Mesendoderm (in vitro differentiated cells): ENCODE data around the gene DLG4. TPM values are rescaled to one million over a fixed set of nuclear protein-coding genes. Genes with fewer than 3 reads are reported as not detected.
A peak's percentile ranks its signal among the peaks of the same experiment; 100 is the strongest.

Source experiments
- DNase-seq: peaks from one replicate; pipeline ENCODE4 v3.0.0; 2013
- H2AK5ac ChIP-seq: 2 replicates; pipeline ENCODE4 v1.6.1; 2013; ENCODE audit warnings: low read length, inconsistent platforms
- H2BK120ac ChIP-seq: 2 replicates; pipeline ENCODE4 v1.6.1; 2013; ENCODE audit warnings: low read depth, mild to moderate bottlenecking, low read length, moderate library complexity, mixed read lengths
- H2BK15ac ChIP-seq: replicated peaks from 2 replicates; pipeline ENCODE4 v1.6.1; 2013; ENCODE audit warnings: low read depth, mild to moderate bottlenecking, moderate library complexity
- H2BK5ac ChIP-seq: 2 replicates; pipeline ENCODE4 v1.6.1; 2013; ENCODE audit warnings: low read length, inconsistent platforms
- H3K18ac ChIP-seq: 2 replicates; pipeline ENCODE4 v1.6.1; 2013; ENCODE audit warnings: mild to moderate bottlenecking, low read length, mixed read lengths
- H3K23ac ChIP-seq: one replicate; pipeline ENCODE4 v1.6.1; 2013; ENCODE audit warnings: low read length
- H3K27ac ChIP-seq: 2 replicates; pipeline ENCODE4 v1.5.1; 2013; ENCODE audit warnings: low read depth, mild to moderate bottlenecking, inconsistent platforms, low read length, moderate library complexity
- H3K27me3 ChIP-seq: 2 replicates; pipeline ENCODE4 v1.6.1; 2013; ENCODE audit warnings: low read length, control low read depth, mild to moderate bottlenecking, inconsistent platforms; ENCODE audit not compliant: insufficient read depth, poor library complexity
- H3K36me3 ChIP-seq: 2 replicates; pipeline ENCODE4 v1.6.1; 2013; ENCODE audit warnings: low read length, inconsistent platforms; ENCODE audit not compliant: control insufficient read depth, insufficient read depth
- H3K4ac ChIP-seq: one replicate; pipeline ENCODE4 v1.6.1; 2013; ENCODE audit warnings: low read depth, mild to moderate bottlenecking, low read length, moderate library complexity
- H3K4me1 ChIP-seq: 2 replicates; pipeline ENCODE4 v1.6.1; 2013; ENCODE audit warnings: low read depth, low read length, inconsistent platforms; ENCODE audit not compliant: control insufficient read depth
- H3K4me2 ChIP-seq: 2 replicates; pipeline ENCODE4 v1.6.1; 2013; ENCODE audit warnings: low read length
- H3K4me3 ChIP-seq: 2 replicates; pipeline ENCODE4 v1.5.1; 2013; ENCODE audit warnings: mild to moderate bottlenecking, low read length
- H3K56ac ChIP-seq: one replicate; pipeline ENCODE4 v1.6.1; 2013; ENCODE audit warnings: low read length
- H3K79me1 ChIP-seq: 2 replicates; pipeline ENCODE4 v1.6.1; 2013; ENCODE audit warnings: low read length, inconsistent platforms
- H3K79me2 ChIP-seq: 2 replicates; pipeline ENCODE4 v1.6.1; 2013; ENCODE audit warnings: mild to moderate bottlenecking, low read length; ENCODE audit not compliant: control insufficient read depth, insufficient read depth
- H3K9ac ChIP-seq: 2 replicates; pipeline ENCODE4 v1.6.1; 2013; ENCODE audit warnings: low read length, inconsistent platforms
- H4K5ac ChIP-seq: one replicate; pipeline ENCODE4 v1.6.1; 2013; ENCODE audit warnings: low read length
- H4K8ac ChIP-seq: one replicate; pipeline ENCODE4 v1.6.1; 2013; ENCODE audit warnings: low read depth, mild to moderate bottlenecking, control low read depth, low read length, moderate library complexity
- WGBS: extraction: QIAGEN DNeasy Blood & Tissue Kit; methylation state at CpG from one replicate; pipeline ENCODE4 v1.1.7; 2013; ENCODE audit warnings: low lambda C conversion rate, missing lambda C conversion rate; ENCODE audit not compliant: insufficient coverage; ENCODE audit errors: extremely low coverage; 5-methylcytosine and 5-hydroxymethylcytosine counted together
- polyA plus RNA-seq, 2 experiments: library from polyadenylated mRNA; stranded (reverse); fragments of 200-250 nt; gene quantifications; one replicate each; pipeline ENCODE4 v1.2.3, GENCODE V29; 2013

DLG4 gene
- 15.9 TPM for polyA plus RNA-seq (2013, experiment 1 of 2)
- 14.2 TPM for polyA plus RNA-seq (2013, experiment 2 of 2)

DNA sequence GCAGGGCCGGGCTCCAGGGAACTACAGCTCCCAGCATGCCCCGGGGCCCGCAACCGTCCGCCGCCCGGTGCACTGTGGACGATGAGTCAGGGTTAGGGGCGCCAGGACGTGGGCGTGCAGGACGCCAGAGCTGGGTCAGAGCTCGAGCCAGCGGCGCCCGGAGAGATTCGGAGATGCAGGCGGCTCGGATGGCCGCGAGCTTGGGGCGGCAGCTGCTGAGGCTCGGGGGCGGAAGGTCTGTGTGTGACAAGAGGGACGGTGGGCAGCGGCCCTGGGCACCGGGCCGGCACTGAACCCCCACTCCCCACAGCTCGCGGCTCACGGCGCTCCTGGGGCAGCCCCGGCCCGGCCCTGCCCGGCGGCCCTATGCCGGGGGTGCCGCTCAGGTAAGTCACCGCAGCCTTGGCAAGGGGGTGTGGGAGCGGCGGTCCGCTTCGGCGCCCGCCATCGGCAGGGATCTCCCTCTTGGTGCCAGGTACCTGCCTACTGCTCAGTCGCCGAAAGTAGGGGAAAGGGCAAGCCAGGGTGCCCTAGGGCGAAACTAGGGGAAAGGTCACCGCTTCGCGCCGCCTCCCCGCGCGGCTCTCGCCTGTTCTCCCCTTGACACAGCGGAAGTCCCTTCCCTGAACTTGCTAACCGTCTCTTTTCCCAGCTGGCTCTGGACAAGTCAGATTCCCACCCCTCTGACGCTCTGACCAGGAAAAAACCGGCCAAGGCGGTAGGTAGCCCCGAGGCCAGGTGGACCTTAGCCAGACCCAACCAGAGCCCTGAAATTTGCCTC is at the start of gene DLG4, which contains the start of gene ACADVL:
TSS of gene DLG4 (minus strand) at position 25 of the 781 bp plus-strand sequence.
TSS of gene ACADVL (plus strand) at position 127 of the 781 bp plus-strand sequence. CDS start at position 174, 47 bp downstream.
- Histone ChIP-seq H2BK15ac (no peak within 1 kb of the TSS), H4K8ac (no peak within 1 kb of the TSS), H3K4me1 (peaks cover 14% of the 10 kb centered on the region), H3K4ac (peak within 1 kb of the TSS; percentile 23), H3K36me3 (peaks cover 10% of the 10 kb centered on the region), H3K27me3 (no peaks in the 10 kb centered on the region), H3K4me2 (peak within 1 kb of the TSS; percentile 83), H3K27ac (peak within 1 kb of the TSS; percentile 50), H3K23ac (no peak within 1 kb of the TSS), H2BK120ac (no peak within 1 kb of the TSS), H3K79me2 (peaks cover 7% of the 10 kb centered on the region), H2AK5ac (peak within 1 kb of the TSS; percentile 6), H4K5ac (peak within 1 kb of the TSS; percentile 50), H3K9ac (peak within 1 kb of the TSS; percentile 70), H3K4me3 (peak within 1 kb of the TSS; percentile 40), H3K56ac (peak within 1 kb of the TSS; percentile 90), H3K79me1 (peaks cover 5% of the 10 kb centered on the region), H2BK5ac (no peak within 1 kb of the TSS), H3K18ac (no peak within 1 kb of the TSS)
- peak; percentile 90 for DNase-seq
- WGBS: no CpG with 5 or more reads among the region's 63 CpGs

- H2AK5ac ChIP-seq: no peak overlapping the region
- H3K18ac ChIP-seq: no peak overlapping the region
- no CpG with 5 or more reads among the region's 1 CpG for WGBS
- no peak for DNase-seq
- no peak overlapping the region for H3K9ac ChIP-seq
- no peaks in the 10 kb centered on the region for H3K27me3 ChIP-seq
- no peak overlapping the region for H2BK120ac ChIP-seq
- H3K79me1 ChIP-seq: peaks cover under 1% of the 10 kb centered on the region
- H3K56ac ChIP-seq: no peak overlapping the region
- H2BK5ac ChIP-seq: no peak overlapping the region
- H3K4ac ChIP-seq: no peak overlapping the region
- H3K4me3 ChIP-seq: no peak overlapping the region
- H3K4me1 ChIP-seq: no peaks in the 10 kb centered on the region
- no peak overlapping the region for H3K27ac ChIP-seq
- no peak overlapping the region for H3K4me2 ChIP-seq
- H4K5ac ChIP-seq: no peak overlapping the region
- no peaks in the 10 kb centered on the region for H3K36me3 ChIP-seq
- no peak overlapping the region for H4K8ac ChIP-seq
- peaks cover 3% of the 10 kb centered on the region for H3K79me2 ChIP-seq
- H2BK15ac ChIP-seq: no peak overlapping the region
- H3K23ac ChIP-seq: no peak overlapping the region
Measured at GRCh38 chr17:7266784-7267183, 47.1 kb upstream of the DLG4 start.

DNA sequence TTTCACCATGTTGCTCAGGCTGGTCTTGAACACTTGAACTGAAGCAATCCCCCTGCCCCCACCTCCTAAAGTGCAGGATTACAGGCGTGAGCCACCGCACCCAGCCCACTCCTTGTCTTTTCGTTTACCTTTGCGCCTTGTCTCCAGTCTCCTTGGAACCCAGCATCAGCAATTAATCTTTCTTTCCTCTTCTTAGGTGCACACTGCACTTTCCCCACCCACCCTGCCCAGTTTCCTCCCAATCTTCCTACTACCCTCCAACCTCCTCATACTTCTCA is 44.1 kb upstream of the DLG4 start:
- peaks cover 24% of the 10 kb centered on the region for H3K79me2 ChIP-seq
- H3K4me2 ChIP-seq: no peak overlapping the region
- peaks cover 2% of the 10 kb centered on the region for H3K36me3 ChIP-seq
- no peak overlapping the region for H2BK15ac ChIP-seq
- no peak overlapping the region for H3K18ac ChIP-seq
- H3K27ac ChIP-seq: no peak overlapping the region
- H3K27me3 ChIP-seq: no peaks in the 10 kb centered on the region
- H3K4ac ChIP-seq: no peak overlapping the region
- H3K56ac ChIP-seq: peak overlapping the region; percentile 88
- H3K79me1 ChIP-seq: peaks cover 9% of the 10 kb centered on the region
- peaks cover 5% of the 10 kb centered on the region for H3K4me1 ChIP-seq
- H4K8ac ChIP-seq: no peak overlapping the region
- H3K23ac ChIP-seq: peak overlapping the region; percentile 11
- DNase-seq: peak; percentile 25
- no peak overlapping the region for H2BK120ac ChIP-seq
- no peak overlapping the region for H2AK5ac ChIP-seq
- no peak overlapping the region for H3K4me3 ChIP-seq
- peak overlapping the region; percentile 74 for H3K9ac ChIP-seq
- H2BK5ac ChIP-seq: peak overlapping the region; percentile 52
- no CpG with 5 or more reads among the region's 4 CpGs for WGBS
- H4K5ac ChIP-seq: no peak overlapping the region

- WGBS: no CpG with 5 or more reads among the region's 26 CpGs
Measured at GRCh38 chr17:7262935-7263800, 43.5 kb upstream of the DLG4 start.

DNA sequence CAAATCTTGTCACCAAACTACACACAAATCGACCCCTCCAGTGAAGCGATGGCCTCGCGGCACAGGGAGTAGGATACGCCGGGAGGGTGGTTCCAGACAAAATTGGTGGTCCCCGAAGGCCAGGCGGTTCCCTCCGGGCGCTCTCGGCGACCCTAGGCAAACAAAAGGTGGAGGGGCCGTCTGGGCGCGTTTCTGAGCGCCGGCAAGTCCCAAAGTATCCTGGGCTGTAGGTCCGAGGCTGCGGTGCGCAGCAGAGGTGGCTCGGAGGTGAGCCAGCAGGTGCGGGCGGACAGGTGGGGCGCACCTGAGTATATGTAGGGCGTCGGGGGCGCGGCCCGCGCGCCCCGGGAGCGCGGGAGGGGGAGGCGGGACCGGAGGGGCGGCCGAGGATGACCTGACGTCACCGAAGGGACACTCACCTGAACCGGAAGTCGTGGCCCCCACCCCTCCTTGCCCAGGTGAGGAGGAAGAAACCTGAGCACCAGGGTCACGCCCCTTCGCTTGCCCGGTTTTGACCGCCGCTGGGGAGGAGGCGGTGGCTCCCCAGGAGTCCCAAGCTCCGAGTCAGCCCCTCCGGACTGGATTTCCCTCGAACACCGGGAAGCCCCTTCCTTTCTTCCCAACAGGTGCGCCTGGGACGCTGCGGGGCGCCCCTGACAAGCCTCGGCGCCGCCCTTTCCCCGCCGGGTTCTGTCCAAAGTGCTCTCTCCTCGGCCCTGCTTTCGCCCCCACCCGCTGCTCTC is 42.7 kb upstream of the DLG4 start, which contains the start of gene CLDN7:
TSS of gene CLDN7 (minus strand) at position 287 of the 743 bp plus-strand sequence. CDS start 435 bp downstream, outside the sequence.
- Histone ChIP-seq H3K79me2 (peaks cover 25% of the 10 kb centered on the region), H2AK5ac (peak within 1 kb of the TSS; percentile 92), H3K4me2 (peak within 1 kb of the TSS; percentile 80), H3K56ac (peak within 1 kb of the TSS; percentile 99), H4K5ac (no peak within 1 kb of the TSS), H3K27ac (peak within 1 kb of the TSS; percentile 24), H2BK120ac (no peak within 1 kb of the TSS), H2BK15ac (no peak within 1 kb of the TSS), H2BK5ac (peak within 1 kb of the TSS; percentile 52), H3K36me3 (peaks cover 2% of the 10 kb centered on the region), H3K4me3 (peak within 1 kb of the TSS; percentile 85), H3K23ac (peak within 1 kb of the TSS; percentile 66), H3K27me3 (no peaks in the 10 kb centered on the region), H3K9ac (peak within 1 kb of the TSS; percentile 96), H3K18ac (peak within 1 kb of the TSS; percentile 54), H3K79me1 (peaks cover 9% of the 10 kb centered on the region), H4K8ac (no peak within 1 kb of the TSS), H3K4ac (peak within 1 kb of the TSS; percentile 87), H3K4me1 (peaks cover 5% of the 10 kb centered on the region)
- DNase-seq: peak; percentile 89
- WGBS: no CpG with 5 or more reads among the region's 64 CpGs

More at GRCh38 chr17:7262935-7263800, 43.5 kb upstream of the DLG4 start:
- Histone ChIP-seq H2BK120ac (no peak overlapping the region), H2BK15ac (no peak overlapping the region), H3K4me1 (peaks cover 5% of the 10 kb centered on the region), H2AK5ac (no peak overlapping the region), H3K18ac (peak overlapping the region; percentile 0), H3K9ac (peak overlapping the region; percentile 74), H4K5ac (no peak overlapping the region), H3K23ac (peak overlapping the region; percentile 54), H3K27me3 (no peaks in the 10 kb centered on the region), H3K56ac (peak overlapping the region; percentile 88), H3K79me1 (peaks cover 9% of the 10 kb centered on the region), H3K79me2 (peaks cover 25% of the 10 kb centered on the region), H3K27ac (peak overlapping the region; percentile 24), H2BK5ac (peak overlapping the region; percentile 52), H3K4me3 (peak overlapping the region; percentile 33), H3K4me2 (peak overlapping the region; percentile 80), H3K36me3 (peaks cover 2% of the 10 kb centered on the region), H3K4ac (no peak overlapping the region), H4K8ac (no peak overlapping the region)
- peak; percentile 93 for DNase-seq
